ENCODE measurements around the gene GTF2H2.
"Not testable (repeated sequence)": the region's sequence is repeated elsewhere in the genome, so short reads cannot be mapped to it uniquely, and the experiment has no call there.

GRCh38 chr5:71086145-71086544 lies 18.7 kb upstream of the GTF2H2 start:
- not testable (repeated sequence) for TF ChIP-seq CTCF (IDR thresholded peaks at IDR 0.05); EZH2 (IDR thresholded peaks at IDR 0.05; ENCODE audit: borderline replicate concordance, insufficient read depth, low read depth, low read length, poor library complexity, severe bottlenecking)

Measured in B cell (primary cell).